Activated CD4-positive, alpha-beta T cell treated with anti-CD3 and anti-CD28 coated beads, Interleukin-2, amount 50 U/mL, for 16 hours (primary cell): ENCODE measurements around the gene SPATS2L.
A peak's percentile ranks its signal among the peaks of the same experiment; 100 is the strongest.

Experiments used
- DNase-seq: peaks from one replicate; pipeline ENCODE4 v3.0.0-alpha.2; 2020

The SPATS2L gene

GRCh38 chr2:200298816-200299215 lies 7.7 kb upstream of the SPATS2L start:
- no peak for DNase-seq

DNA sequence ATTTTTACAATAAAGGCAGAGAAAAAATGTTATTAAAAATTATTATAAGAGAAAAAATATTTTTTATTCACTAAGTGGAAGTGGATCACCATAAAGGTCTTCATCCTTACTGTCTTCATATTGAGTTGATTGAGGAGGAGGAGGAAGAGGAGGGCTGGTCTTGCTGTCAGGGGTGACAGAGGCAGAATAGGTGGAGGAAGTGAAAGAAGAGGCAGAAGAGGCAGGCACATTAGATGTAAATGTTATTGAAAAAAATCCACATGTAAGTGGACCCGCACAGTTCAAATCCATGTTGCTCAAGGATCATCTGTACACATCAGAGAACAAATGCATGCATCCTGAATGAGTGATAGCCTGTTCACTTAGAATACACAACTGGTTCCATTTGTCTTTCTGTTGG lies 6.4 kb upstream of the SPATS2L start:
- no peak for DNase-seq

- no peak for DNase-seq
Observed at GRCh38 chr2:200300638-200301314, 5.7 kb upstream of the SPATS2L start.

DNA sequence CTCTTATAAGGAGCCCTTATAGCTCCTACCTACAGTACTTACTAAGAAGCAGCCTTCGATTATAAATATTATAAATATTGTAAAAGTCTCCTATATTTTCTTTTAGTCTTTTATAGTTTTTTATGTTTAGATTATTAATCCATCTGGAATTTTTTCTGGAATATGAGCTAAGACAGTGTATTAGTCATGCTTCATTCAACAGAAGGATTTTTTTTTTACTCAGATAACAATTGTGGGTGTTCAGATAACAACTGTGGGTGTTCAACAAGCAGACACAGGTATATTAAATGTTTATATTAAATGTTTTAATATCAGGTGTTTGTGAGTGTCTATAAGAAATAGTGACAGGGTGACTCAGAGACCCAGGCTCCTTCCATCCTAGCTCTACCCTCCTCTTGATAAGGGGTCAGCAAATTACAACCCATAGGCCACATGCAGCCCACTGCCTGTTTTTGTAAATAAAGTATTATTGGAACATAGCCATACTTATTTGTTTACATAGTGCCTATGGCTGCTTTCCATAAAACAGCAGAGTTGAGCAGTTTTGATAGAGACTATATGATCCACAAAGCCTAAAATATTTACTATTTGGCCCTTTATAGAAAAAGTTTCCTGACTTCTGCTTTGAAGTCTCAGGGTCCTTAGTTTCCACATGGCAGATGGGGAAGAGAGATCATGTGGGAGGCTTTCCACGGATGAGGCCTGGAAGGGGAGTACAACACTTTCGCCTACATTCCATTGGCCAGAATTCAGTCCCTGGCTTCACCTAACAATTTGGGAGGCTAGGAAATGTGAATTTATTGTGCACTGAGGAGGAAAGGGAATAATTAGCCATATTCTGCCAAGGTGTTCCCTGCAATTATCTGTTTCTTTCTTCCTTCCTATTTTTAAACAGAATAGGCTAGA lies 4.3 kb upstream of the SPATS2L start:
- DNase-seq, result no peak

DNA sequence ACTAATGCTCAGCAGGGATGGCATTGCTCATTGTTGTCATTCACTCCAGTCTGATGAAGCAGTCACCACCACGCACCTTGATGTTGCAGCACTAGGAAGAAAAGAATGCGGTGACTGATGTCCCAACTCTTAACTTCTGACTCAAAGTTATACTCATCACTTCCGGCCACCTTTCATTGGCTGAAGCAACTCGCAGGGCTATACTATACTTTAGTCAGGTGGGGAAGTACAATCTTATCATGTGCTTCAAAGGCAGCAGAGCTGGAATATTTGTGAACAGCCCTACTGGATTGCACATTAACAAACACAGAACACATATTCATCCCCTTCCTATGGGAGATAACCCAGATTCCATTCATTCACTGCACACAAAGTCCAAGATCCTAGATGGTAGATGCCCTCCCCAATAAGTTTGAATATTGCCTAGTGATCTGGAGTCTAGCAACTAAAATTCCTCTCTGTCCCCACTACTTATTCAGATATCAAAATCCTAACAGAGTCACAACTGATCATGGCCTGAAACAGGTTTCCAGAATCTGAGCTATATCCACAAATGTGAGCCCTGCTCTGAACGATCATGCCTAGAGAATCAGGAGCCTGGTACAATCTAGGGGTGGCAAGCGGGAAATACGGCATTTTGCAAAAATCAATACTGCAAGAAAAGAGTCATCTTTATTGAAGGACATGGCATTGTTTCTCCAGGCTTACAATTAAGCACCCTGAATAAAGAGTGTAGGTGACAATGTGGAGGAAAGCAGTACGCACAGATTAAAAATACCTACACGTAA lies 3.4 kb upstream of the SPATS2L start:
- peak; percentile 26 for DNase-seq

DNA sequence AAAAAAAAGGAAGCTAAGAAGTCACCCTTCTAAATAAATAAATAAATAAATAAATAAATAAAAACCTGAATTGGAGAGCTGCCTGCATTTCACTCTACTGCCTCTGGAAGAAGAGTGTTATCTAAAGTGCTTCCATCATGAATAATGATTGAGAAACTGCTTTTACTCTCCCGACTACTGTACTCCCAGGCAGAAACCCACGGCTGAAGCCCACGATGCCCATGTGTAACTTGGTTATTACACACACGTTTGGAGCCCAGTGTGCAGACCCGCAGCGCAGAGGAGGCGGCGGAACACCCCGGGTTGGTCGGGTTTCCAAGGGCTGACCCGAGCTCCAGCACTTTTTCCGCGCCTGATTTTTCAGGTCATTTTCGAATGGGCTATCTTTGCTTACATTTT lies 697 bp upstream of the SPATS2L start:
- peak; percentile 6 for DNase-seq

GRCh38 chr2:200306931-200307723 lies 634 bp downstream of the SPATS2L start:
- DNase-seq, result peak; percentile 36

DNA sequence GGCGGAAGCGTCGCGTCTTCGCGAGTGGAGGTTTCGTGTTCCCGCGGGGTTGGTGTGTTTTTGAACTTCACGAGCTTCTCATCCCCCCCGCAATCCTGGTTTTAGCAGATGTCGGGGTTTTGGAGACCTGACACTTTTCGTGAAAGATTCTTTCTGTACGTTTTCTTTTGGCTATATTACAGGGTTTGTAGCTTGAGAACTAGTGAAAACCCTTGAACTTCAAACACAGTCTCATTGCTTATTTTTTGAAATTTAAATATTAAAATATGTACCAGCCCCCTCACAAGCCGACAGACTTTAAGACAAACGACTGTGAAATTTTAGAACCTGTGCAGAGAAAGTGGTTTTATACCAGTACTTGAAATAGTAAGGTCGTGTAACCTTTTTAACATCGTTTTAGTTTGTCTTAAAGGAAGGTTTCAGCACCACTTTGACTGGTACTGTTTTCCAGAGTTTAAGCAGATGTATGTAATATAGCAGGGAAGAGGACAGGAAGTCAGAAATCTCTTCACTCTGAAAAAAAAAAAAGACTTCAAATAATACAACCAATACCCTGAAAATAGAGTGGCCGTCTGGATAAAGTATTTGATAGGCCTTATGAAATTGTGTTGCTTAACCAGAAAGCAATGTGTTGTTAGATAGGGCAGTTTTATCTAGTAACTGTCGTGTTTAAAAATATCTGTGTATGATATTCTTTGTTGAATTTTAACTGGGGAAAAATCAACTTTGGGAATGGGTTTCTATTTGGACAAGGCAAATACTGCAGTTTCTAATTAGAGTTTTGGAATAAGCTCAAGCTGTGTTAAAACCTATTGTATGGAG lies 1.4 kb downstream of the SPATS2L start:
- no peak for DNase-seq

- DNase-seq, result no peak
Observed at GRCh38 chr2:200308546-200309295, 2.2 kb downstream of the SPATS2L start.

DNA sequence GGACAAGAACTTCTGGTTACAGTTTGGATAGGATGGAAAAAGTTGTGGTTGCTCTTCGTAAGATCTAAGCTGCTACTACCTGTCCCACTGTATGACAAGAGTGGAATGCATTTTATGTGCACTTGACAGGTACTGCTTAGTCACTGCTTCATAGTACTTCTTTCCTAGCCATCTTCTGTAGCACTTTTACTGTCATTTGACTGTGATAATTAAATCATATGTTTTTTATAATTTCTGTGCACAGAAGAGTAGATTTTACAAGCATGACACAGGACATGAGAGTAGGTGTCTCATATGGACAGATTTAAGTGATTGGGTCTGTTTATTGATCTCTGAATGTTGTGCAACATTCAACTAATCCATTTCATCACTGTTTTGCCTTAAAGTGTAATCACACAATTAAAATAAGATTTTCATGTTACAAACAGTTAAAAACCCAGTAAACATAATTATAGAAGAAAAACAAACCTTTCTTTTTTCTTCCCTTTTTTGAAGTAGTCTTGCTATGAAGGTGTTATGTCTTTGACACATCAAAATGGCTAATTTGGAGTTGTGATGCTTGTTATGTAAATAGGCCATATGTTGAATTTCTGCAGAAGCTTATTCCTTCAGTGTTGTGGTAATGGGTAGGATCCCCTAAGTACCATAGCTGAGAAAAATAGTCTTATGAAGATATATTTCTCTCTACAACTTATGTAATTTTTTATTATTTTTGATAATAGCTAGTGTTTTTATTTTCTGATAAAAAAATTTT lies 3.0 kb downstream of the SPATS2L start:
- DNase-seq, result no peak

GRCh38 chr2:200310545-200310971 lies 4.1 kb downstream of the SPATS2L start:
- DNase-seq, result no peak

DNA sequence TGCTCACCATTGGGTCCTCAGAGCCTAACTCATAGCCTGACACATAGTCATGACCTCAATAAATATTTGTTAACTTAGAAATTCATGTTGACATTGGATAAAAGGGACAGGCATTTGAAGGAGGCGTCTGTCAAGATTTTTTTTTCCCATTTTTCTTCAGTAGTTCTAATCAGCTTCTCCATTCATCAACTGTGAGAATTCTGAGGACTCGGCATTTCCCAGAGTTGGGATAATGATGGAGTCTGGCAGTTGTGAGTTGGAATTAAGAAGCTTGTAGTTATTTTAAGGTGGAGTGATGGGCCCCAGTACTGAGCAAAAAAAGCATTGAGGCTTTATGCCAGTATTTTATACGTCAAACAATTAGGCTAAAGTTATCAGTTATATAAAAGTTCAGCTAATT lies 4.6 kb downstream of the SPATS2L start:
- no peak for DNase-seq

GRCh38 chr2:200314976-200315567 lies 8.6 kb downstream of the SPATS2L start:
- no peak for DNase-seq

DNA sequence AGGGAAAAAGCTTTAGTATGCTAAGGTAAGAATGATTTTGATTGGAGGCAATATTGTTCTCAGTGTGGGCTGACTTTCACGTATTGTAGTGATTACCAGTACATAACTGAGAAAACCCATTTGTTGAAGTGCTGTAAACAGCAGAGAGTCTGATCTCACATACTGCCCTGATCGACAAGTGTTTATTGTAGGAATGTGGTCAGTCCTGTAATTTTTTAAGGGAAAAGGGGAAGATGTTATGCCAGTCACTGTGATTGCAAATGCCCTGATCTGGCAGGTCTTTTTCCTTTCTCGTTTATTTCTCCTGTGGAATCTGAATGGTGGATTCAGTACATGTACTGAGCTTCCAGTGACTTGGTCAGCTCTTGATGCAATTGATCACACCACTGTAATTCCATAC lies 11.5 kb downstream of the SPATS2L start:
- DNase-seq, result no peak

GRCh38 chr2:200318940-200319435 lies 12.5 kb downstream of the SPATS2L start:
- no peak for DNase-seq

GRCh38 chr2:200319548-200320337 lies 13.2 kb downstream of the SPATS2L start:
- DNase-seq, result no peak

- DNase-seq, result no peak
Observed at GRCh38 chr2:200320344-200320743, 13.9 kb downstream of the SPATS2L start.

- DNase-seq, result no peak
Observed at GRCh38 chr2:200320991-200321390, 14.5 kb downstream of the SPATS2L start.
